HG02973 (cell line): Measurements from ENCODE around the gene SOHLH1.

Source experiments
- ATAC-seq: cut with Tn5 transposase; IDR thresholded peaks from one replicate; pipeline ENCODE4 v1.9.1; 2021; ENCODE audit warnings: moderate library complexity; ENCODE audit not compliant: unreplicated experiment

SOHLH1 gene

DNA sequence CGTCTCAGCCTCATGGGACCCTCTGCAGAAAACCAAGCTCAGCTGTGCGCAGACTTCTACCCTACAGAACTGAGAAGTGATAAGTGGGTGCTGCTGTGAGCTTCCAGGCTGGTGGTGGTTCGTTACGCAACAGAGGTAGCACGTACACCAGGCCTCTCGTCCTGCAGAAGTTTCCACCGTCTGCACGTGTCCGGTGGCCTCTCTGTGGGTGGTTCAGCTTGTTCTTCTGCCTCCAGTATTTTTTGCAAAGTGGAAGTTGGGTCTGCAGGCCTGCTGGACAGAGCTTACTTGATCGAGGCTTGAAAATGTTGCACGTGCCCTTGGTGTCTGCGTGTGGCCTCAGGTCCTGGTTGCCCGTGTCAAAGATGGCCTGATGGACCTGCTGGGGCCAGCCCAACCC, 30.2 kb upstream of the SOHLH1 start:
- no peak for ATAC-seq

DNA sequence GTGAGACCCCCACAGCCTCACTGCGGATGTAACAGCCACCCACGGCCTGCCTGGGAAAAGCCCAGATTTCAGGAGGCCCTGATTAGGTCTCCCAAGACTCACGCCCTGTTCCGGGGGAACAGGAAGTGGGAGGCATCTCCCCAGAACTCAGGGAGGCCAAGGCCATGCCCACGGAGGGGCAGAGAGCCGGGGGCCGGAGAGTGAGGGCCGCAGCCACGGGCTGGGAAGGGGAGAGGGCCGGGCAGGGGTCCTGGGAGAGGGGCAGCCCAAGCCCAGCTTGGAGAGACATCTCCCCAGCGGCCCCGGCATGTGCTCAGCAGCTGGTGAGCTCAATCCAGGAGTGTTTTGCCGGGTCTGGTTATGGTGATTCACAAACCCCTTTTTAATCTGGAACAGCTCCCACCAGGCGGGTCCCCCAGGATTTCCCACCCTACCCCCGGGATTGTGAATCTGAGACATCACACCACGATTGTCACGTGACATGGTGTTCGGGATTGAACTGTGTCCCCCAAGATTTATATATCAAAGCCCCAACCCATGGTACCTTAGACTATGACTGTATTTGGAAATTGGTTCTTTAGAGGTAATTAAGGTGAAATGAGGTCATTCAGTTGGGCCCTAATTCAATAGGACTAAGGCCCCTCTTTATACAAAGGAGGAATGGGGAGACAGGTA, 29.3 kb upstream of the SOHLH1 start:
- no peak for ATAC-seq

DNA sequence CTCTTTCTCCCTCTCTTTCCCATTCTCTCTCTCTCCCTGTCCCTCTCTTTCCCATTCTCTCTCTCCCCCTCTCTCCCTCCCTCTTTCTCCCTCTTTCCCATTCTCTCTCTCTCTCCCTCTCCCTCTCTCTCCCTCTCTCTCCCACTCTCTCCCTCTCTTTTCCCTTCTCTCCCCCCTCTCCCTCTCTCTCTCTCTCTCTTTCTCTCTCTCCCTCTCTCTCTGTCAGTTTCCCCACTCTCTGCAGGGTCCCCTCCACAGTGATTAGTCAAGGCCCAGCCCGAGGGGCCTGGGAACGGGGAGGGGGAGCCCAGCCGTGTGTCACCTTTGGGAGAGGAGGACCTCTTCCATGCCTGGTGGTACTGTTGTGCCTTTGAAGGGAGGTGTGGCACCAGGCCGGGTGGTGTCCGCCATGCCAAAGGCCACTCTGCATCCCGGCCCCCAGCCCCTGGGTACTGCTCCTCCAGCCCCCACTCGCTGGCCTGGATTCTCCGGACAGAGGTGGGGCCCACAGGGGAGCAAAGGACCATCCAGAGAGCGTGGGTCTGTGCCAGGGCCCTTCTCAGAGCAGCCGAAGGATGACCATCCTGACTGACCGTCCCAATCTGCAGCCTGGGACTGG, 28.1 kb upstream of the SOHLH1 start:
- ATAC-seq: no peak

DNA sequence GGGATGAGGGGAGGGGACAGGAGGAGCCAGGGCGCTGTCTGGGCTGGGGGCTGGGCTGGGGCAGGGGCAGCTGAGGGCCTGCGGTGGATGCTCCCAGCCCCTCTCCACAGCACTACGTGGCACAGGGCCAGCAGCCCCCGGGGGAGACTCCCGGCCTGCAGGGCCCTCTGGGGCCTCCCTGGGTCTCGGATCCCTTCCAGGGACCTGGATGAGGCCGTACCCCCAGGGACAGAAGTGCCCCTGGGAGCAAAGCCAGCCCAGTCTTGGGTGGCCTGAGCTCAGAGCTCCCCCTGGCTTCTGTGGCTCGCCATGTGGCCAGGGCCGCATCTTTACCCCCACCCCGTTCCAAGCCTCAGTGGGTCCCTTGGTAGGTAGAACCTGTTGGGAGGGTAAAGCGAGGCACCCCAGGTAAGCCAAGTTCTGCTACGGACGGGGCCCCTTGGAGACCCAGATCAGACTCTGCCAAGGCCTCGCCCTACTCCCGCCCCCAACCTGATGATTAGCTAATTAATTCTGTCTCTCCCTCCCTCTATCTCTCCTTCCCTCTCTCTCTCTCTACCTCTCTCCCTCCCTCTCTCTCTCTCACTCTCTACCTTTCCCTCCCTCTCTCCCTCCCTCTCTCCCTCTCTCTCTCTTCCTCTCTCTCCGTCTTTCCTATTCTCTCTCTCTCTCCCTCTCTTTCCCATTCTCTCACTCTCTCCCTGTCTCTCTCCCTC, 27.0 kb upstream of the SOHLH1 start:
- ATAC-seq: no peak

DNA sequence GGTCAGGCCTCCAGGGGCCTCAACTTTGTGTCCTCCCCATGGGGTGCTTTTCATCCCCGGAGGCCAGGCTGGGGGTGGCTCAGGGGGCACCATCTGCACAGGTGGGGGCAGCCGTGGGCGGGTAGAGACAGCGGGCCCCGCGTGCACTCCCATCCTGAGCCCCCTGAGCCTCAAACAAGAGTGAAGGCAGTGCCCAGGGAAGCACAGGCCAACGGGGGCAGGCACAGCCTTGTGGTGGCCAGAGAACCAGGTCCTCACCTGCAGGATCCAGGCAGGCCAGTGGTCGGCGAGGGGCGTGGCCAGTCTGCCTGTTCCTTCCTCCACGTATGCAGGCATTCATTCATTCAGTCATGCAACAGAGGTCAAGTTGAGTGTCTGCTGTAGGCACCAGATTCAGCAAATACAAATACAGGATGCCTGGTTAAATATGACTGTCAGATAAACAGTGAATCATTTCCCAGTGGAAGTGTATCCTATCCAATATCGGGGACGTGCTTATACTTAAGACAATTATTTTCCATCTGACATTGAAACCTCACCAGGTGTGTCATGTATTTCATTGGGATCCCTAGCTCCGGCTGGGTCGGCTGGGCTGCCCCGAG, 25.0 kb upstream of the SOHLH1 start:
- no peak for ATAC-seq

DNA sequence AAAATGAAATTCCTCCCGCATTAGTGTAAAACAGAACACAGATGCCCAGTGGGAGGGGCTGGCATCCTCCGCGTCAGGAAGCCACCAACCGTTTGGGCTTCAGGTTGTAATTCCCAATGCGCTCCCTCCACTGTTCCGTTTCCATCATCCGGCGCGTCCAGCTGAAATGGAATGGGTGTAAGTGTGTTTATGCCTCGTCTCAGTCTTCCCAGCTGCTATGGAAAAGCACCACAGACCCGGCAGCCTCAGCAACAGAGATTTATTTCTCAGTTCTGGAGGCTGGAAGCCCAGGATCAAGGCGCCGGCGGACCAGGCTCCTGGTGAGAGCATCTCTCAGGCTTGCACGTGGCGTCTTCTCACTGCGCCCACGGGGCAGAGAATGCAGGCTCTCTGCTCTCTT, 23.1 kb upstream of the SOHLH1 start:
- ATAC-seq: no peak

DNA sequence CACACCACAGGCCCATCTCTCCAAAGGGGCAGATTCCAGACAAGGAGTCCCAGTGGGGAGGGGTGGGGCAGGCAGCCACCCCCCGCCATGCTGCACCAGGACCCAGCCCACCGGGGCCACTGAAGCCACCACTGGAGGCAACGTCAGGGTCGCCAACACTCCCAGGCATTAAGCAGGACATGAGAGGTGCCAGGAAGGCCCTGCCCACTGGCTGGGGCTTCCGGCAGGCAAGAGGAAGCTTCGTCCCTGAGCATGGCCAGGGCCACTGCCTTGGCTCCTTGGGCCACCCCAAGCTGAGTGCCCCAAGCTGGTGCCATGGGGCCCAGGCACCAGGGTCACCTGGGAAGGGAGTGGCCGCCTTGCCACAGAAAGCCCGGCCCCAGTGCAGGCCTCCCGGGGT, 20.2 kb upstream of the SOHLH1 start:
- ATAC-seq: no peak

DNA sequence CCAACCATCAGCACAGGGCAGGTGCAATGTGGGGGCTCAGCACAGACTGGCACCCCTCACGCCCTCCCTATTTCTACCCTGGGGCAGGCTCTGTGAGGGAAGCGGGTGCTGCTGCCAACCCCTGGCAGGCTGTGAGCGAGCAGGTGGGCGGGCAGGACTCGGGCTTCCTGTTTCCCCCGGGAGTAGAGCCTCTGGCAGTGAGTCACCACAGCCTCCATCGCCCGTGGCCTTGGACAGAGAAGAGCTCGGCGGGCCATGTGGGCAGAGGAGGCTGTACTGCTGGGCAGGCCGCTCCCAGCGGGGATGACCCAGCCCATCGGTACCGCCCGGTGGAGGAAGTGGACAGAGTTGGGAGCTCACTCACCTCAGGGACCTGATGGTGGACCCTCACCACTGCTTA, 19.3 kb upstream of the SOHLH1 start:
- ATAC-seq: no peak

DNA sequence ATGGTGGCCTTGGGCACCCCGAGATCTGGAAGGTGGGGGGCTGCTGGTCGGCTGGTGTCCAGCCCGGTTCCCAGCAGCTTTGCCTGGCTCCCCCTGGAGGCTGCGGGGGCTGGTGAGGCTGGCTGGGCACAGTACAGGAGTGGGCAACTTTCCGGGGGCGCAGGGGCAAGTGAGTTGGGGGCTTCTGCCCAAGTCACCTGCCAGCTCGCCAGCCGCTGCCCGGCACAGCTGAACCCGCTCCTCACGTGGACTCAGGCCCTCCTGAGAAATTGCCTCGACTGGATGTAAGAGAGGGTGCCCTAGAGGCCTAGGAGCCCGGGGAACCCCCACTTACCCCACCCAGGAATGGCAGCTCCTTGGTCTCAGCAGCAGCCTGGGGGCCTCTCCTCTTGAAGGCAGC, 18.1 kb upstream of the SOHLH1 start:
- ATAC-seq: no peak

DNA sequence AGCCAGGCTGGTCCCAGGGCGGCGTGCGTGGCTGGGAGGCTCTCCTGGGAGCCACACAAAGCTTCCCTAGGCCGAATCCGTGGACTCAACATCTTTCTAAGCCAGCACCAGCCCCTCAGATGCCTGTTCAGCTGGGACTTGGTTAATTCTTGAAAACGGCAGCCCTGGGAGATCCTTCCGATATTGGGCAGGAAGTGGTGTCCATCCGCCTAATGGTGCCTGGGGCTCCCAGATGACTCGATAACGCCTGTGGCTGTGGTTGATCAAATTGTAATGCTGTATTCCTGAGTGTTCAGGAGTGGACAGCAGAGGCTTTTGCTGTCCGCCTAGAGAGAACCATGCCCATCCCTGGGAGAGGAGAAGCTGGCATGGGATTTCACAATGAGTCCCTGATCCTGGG, 16.8 kb upstream of the SOHLH1 start:
- no peak for ATAC-seq

DNA sequence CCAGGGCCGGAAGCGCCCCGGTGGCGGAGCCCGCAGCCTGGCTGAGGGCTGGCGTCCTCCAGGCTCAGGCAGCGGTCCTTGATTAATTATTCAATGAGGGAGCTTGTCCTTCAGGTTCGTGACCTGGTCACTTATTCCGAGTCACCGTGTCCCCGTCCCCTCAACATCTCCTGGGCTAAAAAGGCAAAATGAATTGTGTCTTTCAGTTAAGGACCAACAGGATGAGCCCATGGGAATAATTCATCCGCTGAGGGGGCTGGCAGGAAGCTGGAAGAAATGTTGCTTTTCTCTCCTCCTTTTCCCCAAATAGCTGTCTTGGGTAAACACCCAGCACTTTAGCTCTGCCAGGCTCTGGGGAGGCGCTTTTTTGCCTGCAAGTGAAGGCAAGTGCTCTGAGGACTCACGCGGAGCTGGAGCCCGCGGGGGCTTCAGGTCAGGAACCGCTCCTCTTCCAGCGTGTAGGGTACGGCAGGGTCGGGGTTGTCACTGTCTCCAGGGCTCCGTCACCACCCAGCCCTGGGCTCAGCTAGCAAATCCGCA, 15.8 kb upstream of the SOHLH1 start:
- ATAC-seq: no peak

DNA sequence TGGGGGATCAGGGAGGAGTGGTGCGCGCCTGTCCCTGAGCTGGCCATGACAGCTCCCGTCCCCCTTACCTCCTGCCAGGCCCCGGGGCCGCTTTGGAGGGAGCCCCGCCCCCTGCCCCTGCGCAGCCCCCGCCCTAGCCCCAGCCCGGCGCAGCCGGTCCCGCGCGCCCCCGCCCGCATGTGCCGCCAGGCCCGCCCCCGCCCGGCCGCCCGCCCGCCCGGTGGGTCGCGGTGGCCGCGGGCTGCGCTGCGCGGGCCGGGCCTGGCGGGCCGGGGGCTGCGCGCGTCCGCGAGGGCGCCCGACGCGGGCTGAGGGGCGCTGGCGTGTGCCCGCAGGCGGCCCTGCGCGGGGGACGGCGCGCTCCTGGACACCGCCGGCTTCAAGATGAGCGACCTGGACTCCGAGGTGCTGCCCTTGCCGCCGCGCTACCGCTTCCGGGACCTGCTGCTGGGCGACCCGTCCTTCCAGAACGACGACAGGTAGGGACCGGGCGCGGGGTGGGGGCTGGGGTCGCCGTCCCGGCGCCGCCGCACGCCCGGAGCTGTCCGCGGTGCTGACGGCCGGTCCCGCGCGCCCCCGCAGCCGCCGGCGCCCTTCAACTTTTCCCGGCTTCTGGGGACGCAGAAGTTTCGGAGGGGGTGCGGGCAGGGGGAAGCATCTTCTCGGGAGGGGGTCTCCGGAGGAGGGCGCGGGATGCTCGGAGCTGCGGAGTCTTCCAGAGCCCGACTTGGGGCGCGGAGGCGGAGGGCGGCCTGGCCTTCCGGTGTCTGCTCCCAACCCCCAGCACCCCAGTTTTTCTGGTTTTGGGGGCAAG, 15.2 kb upstream of the SOHLH1 start:
- ATAC-seq: no peak

DNA sequence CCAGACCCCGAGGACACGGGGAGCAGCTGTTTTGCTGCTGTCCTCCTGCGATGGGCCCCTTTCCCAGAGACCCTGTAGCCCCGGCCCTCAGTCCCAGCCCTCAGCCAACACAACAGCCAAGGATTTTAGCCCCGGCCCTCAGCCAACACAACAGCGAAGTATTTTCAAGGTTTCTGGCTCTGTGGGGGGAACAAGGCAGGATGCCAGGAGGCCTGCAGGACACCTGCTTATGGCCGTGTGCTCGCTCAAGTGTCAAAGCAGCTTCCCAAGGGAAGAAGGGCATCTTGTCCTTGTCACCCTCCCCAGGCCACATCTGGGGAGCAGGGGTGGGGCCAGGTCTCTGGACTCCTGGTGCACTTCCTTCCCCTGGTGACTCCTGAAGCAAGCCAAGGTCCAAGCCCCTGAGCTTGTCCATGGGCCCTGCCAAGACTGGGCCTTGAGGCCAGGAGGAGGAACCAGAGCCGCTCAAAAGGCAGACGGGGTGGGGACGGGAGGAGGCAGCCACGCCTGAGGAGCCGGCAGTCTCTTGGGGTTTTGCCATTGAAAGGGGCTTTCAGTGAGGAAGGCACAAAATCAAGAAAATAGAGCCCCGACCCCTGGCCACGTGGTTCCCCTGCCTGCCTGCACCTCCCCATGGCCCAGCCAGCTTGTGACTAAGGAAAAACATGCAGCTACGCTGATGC, 13.5 kb upstream of the SOHLH1 start:
- ATAC-seq: no peak

DNA sequence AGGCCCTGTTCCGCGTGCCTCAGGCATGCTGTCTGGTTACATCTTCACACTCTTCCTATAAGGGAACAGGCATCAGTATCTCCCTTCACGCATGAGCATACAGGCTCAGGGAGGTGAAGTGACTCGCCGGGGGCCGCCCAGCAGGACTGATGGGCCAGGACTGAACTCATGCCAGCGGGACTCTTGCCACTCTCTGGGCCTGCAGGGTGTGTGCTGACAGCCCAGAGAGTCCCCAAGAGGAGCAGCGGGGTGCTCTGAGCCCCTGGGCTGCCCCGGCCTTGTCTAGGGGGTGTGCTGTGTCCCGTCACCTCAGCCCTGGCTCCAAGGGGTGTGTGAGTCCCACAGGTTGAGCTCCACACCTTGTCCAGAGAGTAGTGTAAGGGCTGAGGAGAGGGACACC, 12.6 kb upstream of the SOHLH1 start:
- ATAC-seq: no peak

DNA sequence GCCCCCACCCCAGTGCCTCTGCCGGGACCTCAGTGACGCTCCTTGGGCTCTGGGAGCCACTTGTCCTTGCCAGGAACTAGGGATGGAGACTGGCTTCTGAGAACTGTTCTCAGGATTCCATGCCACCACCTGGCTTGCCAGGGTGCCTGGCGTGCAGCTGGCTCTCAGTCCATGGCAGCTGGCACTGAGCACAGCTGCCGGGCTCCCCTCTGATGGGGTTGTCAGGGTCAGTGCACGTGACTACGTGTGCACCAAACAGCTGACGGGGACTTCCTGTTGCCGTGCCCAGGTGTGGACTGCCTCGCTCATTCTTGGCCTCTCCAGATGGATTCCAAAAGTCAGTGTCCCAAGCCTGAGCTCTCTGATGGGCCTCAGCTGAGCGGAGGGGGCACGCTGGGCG, 12.1 kb upstream of the SOHLH1 start:
- no peak for ATAC-seq

DNA sequence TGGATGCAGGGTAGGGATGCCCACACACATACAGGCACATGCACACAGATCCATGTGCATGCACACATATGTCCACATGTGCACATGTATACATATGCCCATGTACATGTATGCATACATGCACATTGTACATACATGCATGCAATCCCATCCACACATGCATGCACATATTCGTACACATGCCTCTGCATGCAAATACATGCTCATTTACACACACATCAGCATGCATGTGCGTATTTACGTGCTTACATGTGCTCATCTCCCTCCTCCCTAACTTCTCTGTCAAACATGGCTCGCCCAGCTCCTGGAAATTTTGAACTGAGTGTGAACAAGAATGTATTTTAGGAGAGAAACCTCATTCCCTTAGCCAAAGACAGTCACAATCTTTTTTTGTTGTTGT, 8.9 kb upstream of the SOHLH1 start:
- ATAC-seq: no peak

DNA sequence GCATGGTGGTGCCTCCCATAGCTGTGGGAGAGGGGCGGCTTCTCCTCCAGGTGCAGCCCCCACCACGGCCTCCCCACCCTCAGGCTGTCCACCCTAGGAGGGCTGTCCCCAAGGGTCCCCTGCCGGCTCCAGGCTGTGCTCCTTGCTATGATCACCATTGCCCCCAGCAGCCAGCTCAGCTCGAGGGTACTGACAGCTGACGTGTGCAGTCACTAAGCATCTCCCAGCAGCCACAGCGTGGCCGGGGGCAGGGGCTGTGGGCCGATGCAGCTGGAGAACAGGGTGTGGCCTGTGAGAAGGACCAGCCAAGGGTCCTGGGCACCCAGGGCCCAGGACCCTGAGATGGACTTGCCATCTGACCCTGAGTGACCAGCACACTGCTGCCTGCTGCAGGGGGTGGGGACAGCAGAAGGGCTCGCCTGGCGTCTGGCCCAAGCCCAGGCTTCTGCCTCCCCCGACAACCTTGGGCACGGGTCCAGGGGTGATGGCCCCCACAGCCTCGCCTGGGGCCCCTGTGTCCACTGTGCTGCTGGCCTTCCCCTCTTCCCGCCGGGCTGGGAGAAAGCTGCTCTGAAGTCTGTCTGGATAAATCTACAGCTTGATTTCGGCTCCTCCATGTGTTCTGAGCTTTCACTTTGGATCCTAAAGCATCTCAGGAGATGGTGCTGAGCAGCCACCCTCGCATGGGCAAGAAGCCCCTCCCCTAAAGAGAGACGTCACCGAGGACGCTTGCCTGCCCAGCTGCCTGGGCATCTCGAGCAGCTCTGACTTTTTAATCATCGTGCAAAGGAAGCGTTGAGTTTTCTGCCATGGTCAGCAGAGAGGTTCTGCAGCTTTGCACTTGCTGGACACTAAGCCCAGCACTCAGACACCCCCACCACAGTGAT, 8.2 kb upstream of the SOHLH1 start:
- ATAC-seq: no peak

DNA sequence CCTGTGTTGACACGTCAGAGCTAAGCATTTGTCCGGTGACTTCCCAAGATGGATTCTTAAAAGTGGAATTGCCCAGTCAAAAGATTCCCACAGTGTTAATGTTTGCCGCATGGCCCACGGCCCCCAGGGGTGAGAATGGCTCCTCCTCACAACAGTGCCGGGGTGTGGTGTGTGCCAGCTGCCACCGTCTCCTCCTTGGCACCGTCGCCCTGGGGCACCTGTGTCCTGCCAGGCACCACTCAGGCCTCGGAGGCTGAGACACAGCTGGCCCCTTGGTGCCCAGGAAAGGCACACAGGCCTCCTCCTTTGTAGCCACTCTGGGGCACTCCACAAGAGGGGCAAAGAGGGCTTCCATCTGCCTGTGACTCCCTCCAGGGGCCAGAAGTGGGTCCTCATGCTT, 7.0 kb upstream of the SOHLH1 start:
- ATAC-seq: no peak

DNA sequence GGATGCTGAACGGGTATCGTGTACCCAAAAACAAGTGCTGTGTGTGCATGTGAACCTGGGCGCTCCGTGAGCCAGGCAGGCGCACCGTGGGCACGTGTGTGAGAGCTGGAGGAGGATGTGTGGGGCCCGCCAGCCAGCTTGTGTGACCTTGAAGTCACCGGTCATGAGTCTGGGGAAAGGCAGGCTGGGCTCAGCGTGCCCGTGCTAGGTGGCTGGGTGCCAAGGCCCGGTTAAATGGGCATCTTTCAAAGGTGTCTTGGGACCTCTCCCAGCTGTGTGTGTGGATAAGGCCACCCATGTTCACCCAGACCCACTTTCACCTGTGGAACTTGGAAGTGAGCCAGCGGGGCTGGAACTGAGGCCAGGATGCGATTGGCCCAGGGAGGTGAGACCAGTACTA, 6.1 kb upstream of the SOHLH1 start:
- ATAC-seq: no peak
